Metanephros (tissue), 2 donors: ENCODE measurements around the gene POMT2. TPM values are rescaled to one million over a fixed set of nuclear protein-coding genes. Genes with fewer than 3 reads are reported as not detected.

Source experiments
- small RNA-seq: library from RNA; depleted of rRNA; stranded (forward); fragments of <200 nt; gene quantifications from one replicate; pipeline ENCODE3, GENCODE V24; 2014; ENCODE audit warnings: low replicate concordance
- total RNA-seq: library from RNA; depleted of rRNA; stranded (reverse); fragments of >200 nt; gene quantifications from one replicate; pipeline ENCODE4 v1.2.3, GENCODE V29; 2014

Gene POMT2, protein sequence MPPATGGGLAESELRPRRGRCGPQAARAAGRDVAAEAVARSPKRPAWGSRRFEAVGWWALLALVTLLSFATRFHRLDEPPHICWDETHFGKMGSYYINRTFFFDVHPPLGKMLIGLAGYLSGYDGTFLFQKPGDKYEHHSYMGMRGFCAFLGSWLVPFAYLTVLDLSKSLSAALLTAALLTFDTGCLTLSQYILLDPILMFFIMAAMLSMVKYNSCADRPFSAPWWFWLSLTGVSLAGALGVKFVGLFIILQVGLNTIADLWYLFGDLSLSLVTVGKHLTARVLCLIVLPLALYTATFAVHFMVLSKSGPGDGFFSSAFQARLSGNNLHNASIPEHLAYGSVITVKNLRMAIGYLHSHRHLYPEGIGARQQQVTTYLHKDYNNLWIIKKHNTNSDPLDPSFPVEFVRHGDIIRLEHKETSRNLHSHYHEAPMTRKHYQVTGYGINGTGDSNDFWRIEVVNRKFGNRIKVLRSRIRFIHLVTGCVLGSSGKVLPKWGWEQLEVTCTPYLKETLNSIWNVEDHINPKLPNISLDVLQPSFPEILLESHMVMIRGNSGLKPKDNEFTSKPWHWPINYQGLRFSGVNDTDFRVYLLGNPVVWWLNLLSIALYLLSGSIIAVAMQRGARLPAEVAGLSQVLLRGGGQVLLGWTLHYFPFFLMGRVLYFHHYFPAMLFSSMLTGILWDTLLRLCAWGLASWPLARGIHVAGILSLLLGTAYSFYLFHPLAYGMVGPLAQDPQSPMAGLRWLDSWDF
- 34.4 TPM for total RNA-seq

DNA sequence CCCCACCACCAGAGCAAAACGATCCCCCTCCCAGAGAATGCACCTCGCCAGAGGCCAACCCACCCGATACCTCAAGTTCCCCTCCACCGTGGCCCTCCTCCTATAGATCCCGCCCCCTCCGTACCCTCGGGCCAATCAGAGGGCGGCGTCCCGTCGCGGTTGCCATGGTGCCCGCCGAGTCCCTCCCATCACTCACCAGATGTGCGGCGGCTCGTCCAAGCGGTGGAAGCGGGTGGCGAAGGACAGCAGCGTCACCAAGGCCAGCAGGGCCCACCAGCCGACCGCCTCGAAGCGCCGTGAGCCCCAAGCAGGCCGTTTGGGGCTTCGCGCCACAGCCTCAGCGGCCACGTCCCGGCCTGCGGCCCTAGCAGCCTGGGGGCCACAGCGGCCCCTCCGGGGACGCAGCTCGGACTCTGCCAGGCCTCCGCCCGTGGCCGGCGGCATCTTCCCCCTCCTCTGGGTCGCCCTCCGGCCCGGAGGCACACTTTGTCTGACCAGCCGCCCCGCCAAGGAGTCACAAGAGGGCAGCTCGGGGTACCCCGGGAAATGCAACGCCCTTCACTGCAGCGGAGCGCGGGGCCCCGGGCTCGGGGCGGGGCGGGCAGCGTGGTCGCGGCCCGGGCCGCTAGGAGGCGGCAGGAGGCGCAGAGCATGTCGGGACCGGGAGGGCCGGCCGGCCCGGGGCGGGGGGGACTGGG, at the start of gene POMT2:
Gene POMT2, minus strand, starts transcription at position 646 of the 698 bp plus-strand sequence. Its CDS starts 202 bp downstream, at position 444.

GRCh38 chr14:77271113-77271710, 49.5 kb downstream of the POMT2 start, which contains the start of gene NGB:
Gene NGB, minus strand, starts transcription at chr14:77271206. Its CDS starts 269 bp downstream, at chr14:77270937.

Small RNAs within 50 kb of the gene (small RNA-seq; reads per million reads assigned to genes)
- not detected for gene MIR1260A

Other genes starting within 250 kb of the POMT2 start
- gene CIPC, start 222.6 kb downstream of the POMT2 start, total RNA-seq, result 24.5 TPM
- gene ZDHHC22, start 179.1 kb downstream of the POMT2 start, total RNA-seq, result 0.18 TPM
- gene TMEM63C, start 139.1 kb downstream of the POMT2 start, total RNA-seq, result 0.35 TPM
- gene NGB, start 49.7 kb downstream of the POMT2 start, total RNA-seq, result not detected
- 18.6 TPM for gene GSTZ1, start 153 bp upstream of the POMT2 start, total RNA-seq
- gene TMED8, start 56.2 kb upstream of the POMT2 start, total RNA-seq, result 18.0 TPM
- gene SAMD15, start 56.5 kb upstream of the POMT2 start, total RNA-seq, result 5.3 TPM
- 0.58 TPM for gene NOXRED1, start 102.6 kb upstream of the POMT2 start, total RNA-seq
- gene VIPAS39, start 136.7 kb upstream of the POMT2 start, total RNA-seq, result 22.1 TPM
- 81.7 TPM for gene AHSA1, start 137.2 kb upstream of the POMT2 start, total RNA-seq
- gene ISM2, start 177.9 kb upstream of the POMT2 start, total RNA-seq, result 5.7 TPM